ENCODE results near the gene DHX58. TPM values are rescaled to one million over a fixed set of nuclear protein-coding genes. Genes with fewer than 3 reads are reported as not detected.
A peak's percentile ranks its signal among the peaks of the same experiment; 100 is the strongest.

The DHX58 gene
- total RNA-seq, 1 donor from 2014 or later = 1.7 TPM

GRCh38 chr17:42097691-42098631 lies 14.6 kb downstream of the DHX58 start, which contains the start of gene ZNF385C:
Gene ZNF385C, minus strand, starts transcription at chr17:42098473. Its CDS starts 35,417 bp downstream, at chr17:42063056.
- Histone ChIP-seq H3K4me1 (peaks cover 3 to 4% of the 10 kb centered on the region in 2 donors), H3K27ac (no peak within 1 kb of the TSS), H3K36me3 (no peaks in the 10 kb centered on the region), H3K4me3 (peak within 1 kb of the TSS; percentile 13 to 45), H3K9me3 (no peaks in the 10 kb centered on the region), H3K27me3 (peaks cover 11% of the 10 kb centered on the region)
- TF ChIP-seq CTCF (IDR thresholded peaks at IDR 0.05) = no peak
- intact Hi-C loops (cut with DNase I) = no loop called here
- DNase-seq (ENCODE audit: low spot score in 2 of 2) = no peak

- peaks cover 11% of the 10 kb centered on the region for H3K27me3 ChIP-seq
- no peak for TF ChIP-seq CTCF (IDR thresholded peaks at IDR 0.05)
- no peak for DNase-seq (ENCODE audit: low spot score in 2 of 2)
Measured at GRCh38 chr17:42096360-42097111, 16.0 kb downstream of the DHX58 start.

GRCh38 chr17:42094375-42095069 lies 18.0 kb downstream of the DHX58 start:
- Histone ChIP-seq H3K4me1 (peaks cover 3 to 4% of the 10 kb centered on the region in 2 donors), H3K36me3 (no peaks in the 10 kb centered on the region), H3K27ac (no peak overlapping the region), H3K4me3 (no peak overlapping the region), H3K27me3 (peaks cover 11% of the 10 kb centered on the region), H3K9me3 (no peaks in the 10 kb centered on the region)
- no peak for DNase-seq (ENCODE audit: low spot score in 2 of 2)
- intact Hi-C loops (cut with DNase I) = no loop called here
- TF ChIP-seq CTCF (IDR thresholded peaks at IDR 0.05) = no peak

More at GRCh38 chr17:42096360-42097111, 16.0 kb downstream of the DHX58 start:
- Histone ChIP-seq H3K36me3 (no peaks in the 10 kb centered on the region), H3K9me3 (no peaks in the 10 kb centered on the region), H3K27ac (no peak overlapping the region), H3K4me1 (peaks cover 3 to 4% of the 10 kb centered on the region in 2 donors), H3K4me3 (no peak overlapping the region)
- intact Hi-C loops (cut with DNase I) = no loop called here

- H3K27me3 ChIP-seq = peaks cover 7% of the 10 kb centered on the region
Measured at GRCh38 chr17:42092939-42093338, 19.6 kb downstream of the DHX58 start.

More at GRCh38 chr17:42092939-42093338, 19.6 kb downstream of the DHX58 start:
- intact Hi-C loops (cut with DNase I) = no loop called here
- Histone ChIP-seq H3K36me3 (no peaks in the 10 kb centered on the region), H3K27ac (no peak overlapping the region), H3K4me3 (no peak overlapping the region), H3K4me1 (no peaks in the 10 kb centered on the region), H3K9me3 (no peaks in the 10 kb centered on the region)
- TF ChIP-seq CTCF (IDR thresholded peaks at IDR 0.05) = no peak
- no peak for DNase-seq (ENCODE audit: low spot score in 2 of 2)

Measured in ascending aorta (tissue), 2 donors.